Nephron (organoid): Measurements from ENCODE around the gene ARMC6.

Experiments
- H3K27ac Mint-ChIP-seq, 3 experiments: 2 replicates each; pipeline ENCODE4 v1.8.0; 2020; ENCODE audit warnings: mixed read lengths in 3 of 3, mild to moderate bottlenecking in 2 of 3, moderate library complexity in 1 of 3
- H3K27me3 Mint-ChIP-seq: 2 replicates; pipeline ENCODE4 v1.8.0; 2021; ENCODE audit warnings: low read depth, mild to moderate bottlenecking, moderate library complexity, mixed read lengths
- H3K36me3 Mint-ChIP-seq: 2 replicates; pipeline ENCODE4 v1.8.0; 2020; ENCODE audit warnings: low read depth, mixed read lengths
- H3K4me1 Mint-ChIP-seq: 2 replicates; pipeline ENCODE4 v1.8.0; 2020; ENCODE audit warnings: mixed read lengths
- H3K4me3 Mint-ChIP-seq, 3 experiments: 2 replicates each; pipeline ENCODE4 v1.8.0; 2020; ENCODE audit warnings: mild to moderate bottlenecking in 3 of 3, mixed read lengths in 3 of 3, moderate library complexity in 2 of 3
- H3K9me3 Mint-ChIP-seq: 2 replicates; pipeline ENCODE4 v1.8.0; 2020; ENCODE audit warnings: mixed read lengths
- TF ChIP-seq, protein P1 (sequence below), 3 experiments: fragments of 200-600 bp; sonication (generic); IDR thresholded peaks; one replicate each; pipeline ENCODE4 v1.5.0; 2021; ENCODE audit warnings: antibody characterized with exemption in 3 of 3; ENCODE audit not compliant: unreplicated experiment in 3 of 3

ARMC6 gene

DNA sequence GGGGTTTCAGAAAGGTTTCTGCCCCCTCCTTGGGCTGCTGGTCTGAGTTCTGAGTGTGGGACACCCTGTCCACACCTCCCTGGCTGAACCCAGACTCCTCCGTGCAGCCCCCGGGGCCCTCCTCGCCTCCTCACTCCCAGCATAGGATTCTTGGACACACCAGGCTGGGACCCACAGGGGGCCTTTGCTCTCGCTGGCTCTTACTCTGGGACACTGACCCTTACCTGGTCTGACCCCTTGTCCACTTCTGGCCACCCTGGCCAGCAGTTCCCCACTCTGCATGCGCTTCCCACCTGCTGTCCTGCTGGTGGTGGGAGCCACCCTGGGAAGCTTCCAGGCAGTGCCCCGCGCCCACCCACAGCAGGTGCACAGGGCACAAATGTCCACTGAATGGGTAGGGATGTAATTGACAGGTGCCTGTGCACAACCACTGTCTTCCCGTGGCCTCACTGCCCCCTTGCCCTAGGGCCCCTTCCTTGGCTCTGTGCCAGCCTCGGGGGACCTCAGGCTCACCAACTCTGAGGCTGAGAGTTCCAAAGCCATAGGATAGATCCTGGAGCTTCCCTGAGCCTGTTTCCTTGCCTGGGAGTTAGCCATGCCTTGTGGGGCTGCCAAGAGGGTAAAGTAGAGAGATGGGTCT, 23.4 kb downstream of the ARMC6 start:
- Mint-ChIP-seq H3K4me3 (no peak overlapping the region), H3K4me1 (no peaks in the 10 kb centered on the region), H3K36me3 (peaks cover 13% of the 10 kb centered on the region), H3K9me3 (no peaks in the 10 kb centered on the region), H3K27me3 (no peaks in the 10 kb centered on the region), H3K27ac (no peak overlapping the region)
- TF ChIP-seq, protein P1, sequence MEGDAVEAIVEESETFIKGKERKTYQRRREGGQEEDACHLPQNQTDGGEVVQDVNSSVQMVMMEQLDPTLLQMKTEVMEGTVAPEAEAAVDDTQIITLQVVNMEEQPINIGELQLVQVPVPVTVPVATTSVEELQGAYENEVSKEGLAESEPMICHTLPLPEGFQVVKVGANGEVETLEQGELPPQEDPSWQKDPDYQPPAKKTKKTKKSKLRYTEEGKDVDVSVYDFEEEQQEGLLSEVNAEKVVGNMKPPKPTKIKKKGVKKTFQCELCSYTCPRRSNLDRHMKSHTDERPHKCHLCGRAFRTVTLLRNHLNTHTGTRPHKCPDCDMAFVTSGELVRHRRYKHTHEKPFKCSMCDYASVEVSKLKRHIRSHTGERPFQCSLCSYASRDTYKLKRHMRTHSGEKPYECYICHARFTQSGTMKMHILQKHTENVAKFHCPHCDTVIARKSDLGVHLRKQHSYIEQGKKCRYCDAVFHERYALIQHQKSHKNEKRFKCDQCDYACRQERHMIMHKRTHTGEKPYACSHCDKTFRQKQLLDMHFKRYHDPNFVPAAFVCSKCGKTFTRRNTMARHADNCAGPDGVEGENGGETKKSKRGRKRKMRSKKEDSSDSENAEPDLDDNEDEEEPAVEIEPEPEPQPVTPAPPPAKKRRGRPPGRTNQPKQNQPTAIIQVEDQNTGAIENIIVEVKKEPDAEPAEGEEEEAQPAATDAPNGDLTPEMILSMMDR (IDR thresholded peaks at IDR 0.05; ENCODE audit: unreplicated experiment in 3 of 3) = no peak

DNA sequence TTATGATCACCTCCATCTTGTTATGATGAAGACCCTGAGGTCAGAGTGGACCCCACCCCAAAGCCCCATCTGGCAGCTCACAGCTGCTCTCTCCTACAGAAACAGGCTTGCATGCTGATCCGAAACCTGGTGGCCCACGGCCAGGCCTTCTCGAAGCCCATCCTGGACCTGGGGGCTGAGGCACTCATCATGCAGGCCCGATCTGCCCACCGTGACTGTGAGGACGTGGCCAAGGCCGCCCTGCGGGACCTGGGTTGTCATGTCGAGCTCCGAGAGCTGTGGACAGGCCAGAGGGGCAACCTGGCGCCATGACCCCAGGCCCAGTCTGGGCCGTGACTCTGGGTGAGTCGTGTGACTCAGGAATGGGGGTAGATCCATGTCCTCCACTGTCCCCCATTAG, 23.9 kb downstream of the ARMC6 start:
- Mint-ChIP-seq H3K36me3 (peaks cover 13% of the 10 kb centered on the region), H3K4me1 (peaks cover 1% of the 10 kb centered on the region), H3K9me3 (no peaks in the 10 kb centered on the region), H3K27me3 (no peaks in the 10 kb centered on the region), H3K27ac (no peak overlapping the region), H3K4me3 (no peak overlapping the region)
- TF ChIP-seq, protein P1 (IDR thresholded peaks at IDR 0.05; ENCODE audit: unreplicated experiment in 3 of 3) = no peak

DNA sequence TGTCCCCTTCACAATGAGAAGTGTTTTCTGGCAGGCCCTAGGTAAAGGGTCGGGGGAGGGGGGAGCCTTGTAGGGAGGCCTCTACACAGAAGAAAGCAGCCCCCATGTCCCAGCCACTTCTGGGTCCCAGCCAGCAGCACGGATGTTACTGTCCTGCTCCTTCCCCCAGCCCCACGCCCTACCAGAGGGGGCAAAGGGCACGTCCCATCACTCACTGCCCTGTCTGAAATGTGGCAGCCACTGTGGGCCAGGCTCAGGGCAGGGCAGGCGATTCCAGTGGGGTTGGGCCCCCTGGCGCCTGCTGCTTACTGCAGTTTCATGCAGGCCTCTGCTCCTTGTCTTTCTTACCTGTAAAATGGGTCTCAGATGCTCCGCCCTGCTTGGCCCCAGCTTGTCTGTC, 24.3 kb downstream of the ARMC6 start:
- TF ChIP-seq, protein P1 (IDR thresholded peaks at IDR 0.05; ENCODE audit: unreplicated experiment in 3 of 3) = no peak
- H3K4me1 Mint-ChIP-seq = peaks cover 5% of the 10 kb centered on the region
- H3K27ac Mint-ChIP-seq = no peak overlapping the region
- H3K9me3 Mint-ChIP-seq = no peaks in the 10 kb centered on the region
- peaks cover 12% of the 10 kb centered on the region for H3K36me3 Mint-ChIP-seq
- no peaks in the 10 kb centered on the region for H3K27me3 Mint-ChIP-seq
- no peak overlapping the region for H3K4me3 Mint-ChIP-seq

DNA sequence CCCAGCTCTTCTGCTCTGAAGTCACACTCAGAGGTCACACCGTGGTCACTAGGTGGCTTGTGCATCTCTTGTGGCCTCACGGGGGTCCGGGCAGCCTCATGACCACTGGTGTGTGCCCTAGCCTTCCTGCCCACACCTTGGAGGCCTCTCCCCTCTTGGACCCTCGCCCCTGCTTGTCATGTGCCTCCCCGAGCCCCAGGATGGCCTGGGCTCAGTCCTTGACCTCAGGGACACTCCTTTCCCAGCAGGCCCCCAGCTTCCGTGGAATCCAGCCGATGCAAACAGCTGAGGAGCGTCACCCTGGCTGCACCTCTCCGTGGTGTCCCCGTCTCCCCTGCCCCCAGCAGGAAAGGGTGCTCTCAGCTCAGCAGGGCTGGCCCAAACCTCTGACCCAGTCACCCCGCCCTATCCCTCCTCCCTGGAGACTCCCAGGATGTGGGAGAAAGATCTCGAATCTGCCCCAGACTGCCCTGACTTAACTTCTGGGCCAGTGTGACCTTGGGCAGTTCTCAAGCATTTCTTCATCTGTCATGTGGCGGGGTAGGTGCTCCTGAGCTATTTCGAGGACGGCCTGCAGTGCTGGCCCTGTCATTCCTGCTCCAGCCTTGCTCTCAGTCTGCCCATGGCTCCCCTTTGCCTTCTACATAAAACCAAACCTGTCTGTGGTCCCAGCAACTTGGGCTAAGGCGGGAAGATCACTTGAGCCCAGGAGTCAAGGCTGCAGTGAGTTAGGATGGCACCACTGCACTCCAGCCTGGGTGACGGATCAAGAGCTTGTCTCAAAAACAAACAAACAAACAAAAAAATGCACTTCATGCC, 25.8 kb downstream of the ARMC6 start:
- Mint-ChIP-seq H3K9me3 (no peaks in the 10 kb centered on the region), H3K4me3 (no peak overlapping the region), H3K36me3 (peaks cover 9% of the 10 kb centered on the region), H3K27ac (no peak overlapping the region), H3K27me3 (no peaks in the 10 kb centered on the region), H3K4me1 (peaks cover 10% of the 10 kb centered on the region)
- TF ChIP-seq, protein P1 (IDR thresholded peaks at IDR 0.05; ENCODE audit: unreplicated experiment in 3 of 3) = no peak

DNA sequence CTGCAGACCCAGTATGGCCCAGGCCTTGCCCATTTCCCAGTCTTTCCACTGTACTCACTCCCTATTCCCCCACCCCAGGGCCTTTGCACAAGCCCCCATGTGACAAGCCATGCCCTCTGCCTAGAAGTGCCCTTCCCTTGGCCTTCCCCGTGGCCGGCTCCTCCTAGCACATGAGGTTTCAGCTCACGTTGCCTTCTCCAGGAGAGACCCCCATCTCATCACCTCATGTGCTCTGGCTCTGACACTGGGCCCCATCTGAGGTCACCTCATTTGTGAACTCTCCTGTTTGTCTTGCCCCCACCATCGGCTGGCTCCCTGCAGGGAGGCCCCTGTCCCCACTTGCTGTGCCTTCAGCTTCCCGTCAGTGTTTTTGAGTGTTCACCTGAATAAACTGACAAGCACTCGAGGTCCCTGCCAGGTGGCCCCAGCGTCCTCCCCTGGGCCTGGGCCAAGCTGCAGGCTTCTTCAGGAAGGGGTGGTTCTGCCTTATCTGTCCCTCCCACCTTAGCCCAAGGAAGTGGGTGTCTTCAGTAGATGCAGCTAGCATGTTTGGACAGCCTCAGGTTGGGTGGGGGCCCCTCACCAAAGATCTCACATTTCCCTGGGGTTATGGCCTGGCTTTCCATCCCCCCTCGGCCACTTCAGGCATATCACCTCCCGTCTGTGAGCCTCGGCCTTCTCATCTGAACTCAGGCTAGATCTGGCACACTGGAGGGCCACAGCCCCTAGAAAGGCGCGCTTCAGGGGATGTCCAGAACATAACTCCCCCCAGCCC, 26.6 kb downstream of the ARMC6 start:
- Mint-ChIP-seq H3K9me3 (no peaks in the 10 kb centered on the region), H3K36me3 (peaks cover 9% of the 10 kb centered on the region), H3K27me3 (no peaks in the 10 kb centered on the region), H3K27ac (no peak overlapping the region), H3K4me1 (peaks cover 16% of the 10 kb centered on the region), H3K4me3 (no peak overlapping the region)
- TF ChIP-seq, protein P1 (IDR thresholded peaks at IDR 0.05; ENCODE audit: unreplicated experiment in 3 of 3) = no peak
